Activated CD4-positive, CD25-positive, alpha-beta regulatory T cell treated with anti-CD3 and anti-CD28 coated beads, Interleukin-2, amount 50 U/mL, for 24 hours (primary cell): ENCODE results near the gene EXOC4.

ENCODE experiments used
- ATAC-seq, 2 donors: fragments of 150-1000 bp; cut with Tn5 transposase; one replicate each; pipeline ENCODE4 v1.10.0; 2021; ENCODE audit warnings: mild to moderate bottlenecking in 1 of 2, moderate library complexity in 1 of 2

EXOC4 gene

DNA sequence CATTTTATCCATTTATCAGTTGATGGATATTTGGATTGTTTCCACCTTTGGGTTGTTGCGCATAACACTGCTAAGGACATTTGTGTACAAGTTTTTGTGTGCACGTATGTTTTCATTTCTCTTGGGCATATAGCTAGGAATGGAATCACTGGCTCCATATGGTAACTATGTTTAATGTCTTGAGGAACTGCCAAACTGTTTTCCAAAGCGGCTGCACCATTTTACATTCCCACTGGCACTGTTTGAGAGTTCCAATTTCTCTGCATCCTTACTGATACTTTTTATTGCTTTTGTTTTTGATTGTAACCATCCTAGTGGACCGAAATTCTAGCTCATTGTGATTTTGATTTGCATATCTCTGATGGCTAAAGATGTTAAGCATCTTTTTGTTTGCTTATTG, 118.7 kb downstream of the EXOC4 start:
- ATAC-seq: no peak

DNA sequence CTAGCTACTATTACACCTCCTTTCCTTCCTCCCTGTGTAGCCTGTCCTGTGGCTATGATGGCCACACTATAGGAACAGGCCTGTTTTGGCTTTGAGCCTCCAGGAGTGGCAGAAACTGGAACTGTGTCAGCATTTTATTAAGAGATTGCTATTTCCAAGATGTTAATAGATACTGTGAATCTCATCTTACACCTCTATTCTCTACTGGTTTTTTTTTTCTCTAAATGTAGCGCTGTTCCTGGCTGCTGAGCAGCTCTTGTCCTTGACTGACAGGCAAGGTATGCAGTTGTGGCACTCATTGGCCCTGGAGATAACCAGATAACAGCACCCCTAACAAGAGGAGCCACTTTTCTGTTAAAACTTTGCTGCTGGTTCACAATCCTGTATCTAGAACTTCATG, 119.5 kb downstream of the EXOC4 start:
- ATAC-seq: no peak

DNA sequence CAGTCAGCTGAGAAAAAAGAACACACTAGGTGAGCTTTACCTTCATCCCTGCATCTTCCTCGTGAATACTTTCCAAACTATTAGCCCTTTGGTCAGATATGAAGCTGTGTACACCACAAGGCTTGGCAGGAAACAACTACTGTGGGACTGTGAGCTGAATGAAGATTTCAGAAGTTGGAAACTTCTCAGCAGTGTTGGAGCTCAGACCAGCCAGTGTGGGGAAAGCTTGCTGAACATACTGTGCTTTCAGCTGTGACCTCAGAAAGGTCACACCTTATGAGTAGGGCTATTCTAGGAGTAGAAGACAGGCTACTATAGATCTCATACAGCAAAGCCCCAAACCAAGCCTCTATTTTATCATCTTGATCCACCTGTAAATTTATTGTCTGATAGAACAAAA, 123.6 kb downstream of the EXOC4 start:
- no peak for ATAC-seq

DNA sequence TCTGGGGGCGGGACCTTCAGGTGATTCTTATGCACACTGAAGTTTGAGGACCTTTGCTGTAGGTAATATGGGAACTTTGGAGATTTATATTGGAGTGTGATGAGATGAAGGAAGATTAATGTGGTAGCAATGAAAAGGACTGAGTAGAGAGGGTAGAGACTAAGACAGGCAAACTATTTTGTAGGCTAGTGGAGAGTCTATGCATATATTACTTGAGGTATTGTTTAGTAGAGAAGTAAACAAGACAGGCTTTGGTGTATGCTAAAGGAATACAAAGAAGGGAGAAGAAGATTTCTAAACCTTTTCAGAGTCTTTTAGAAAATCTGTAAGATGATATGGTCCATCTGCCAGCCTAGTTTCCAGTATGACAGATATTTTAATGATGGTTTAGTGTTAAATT, 129.1 kb downstream of the EXOC4 start:
- ATAC-seq: no peak

DNA sequence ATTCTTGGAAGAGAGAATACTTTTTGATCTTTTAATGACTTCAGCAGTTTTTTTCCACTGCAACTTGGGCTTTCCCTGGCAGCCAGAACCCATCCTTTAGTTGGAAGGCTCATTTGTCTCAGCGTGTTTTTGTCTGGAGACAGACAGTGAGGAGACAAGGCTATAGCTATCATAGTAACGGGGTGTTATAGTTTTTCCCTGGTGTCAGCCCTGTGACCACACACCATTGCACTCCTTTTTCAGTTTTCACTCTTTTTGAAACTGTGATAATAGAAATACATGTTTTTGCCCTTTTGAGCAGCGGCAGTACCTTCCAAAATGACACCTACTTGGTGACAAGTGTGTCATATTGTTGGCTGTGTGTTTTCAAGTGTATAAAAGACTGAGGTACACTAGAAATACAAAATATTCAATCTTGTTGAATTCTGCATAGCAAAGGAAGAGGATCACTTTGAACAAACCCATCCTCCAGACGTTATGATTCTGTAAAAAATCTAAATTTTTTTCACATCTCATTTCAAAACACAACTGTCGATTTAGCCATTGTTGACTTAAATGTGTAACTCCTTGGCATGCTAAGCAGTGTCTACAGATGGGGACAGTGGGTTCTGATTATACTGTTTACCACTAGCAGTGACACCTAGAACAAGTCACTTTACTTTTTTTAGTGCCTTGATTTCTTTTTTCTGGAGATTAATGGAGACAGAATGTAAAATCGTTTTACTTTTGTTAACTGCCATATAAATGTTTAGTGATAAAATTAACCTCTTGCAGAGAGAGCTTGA, 130.1 kb downstream of the EXOC4 start:
- ATAC-seq: no peak

DNA sequence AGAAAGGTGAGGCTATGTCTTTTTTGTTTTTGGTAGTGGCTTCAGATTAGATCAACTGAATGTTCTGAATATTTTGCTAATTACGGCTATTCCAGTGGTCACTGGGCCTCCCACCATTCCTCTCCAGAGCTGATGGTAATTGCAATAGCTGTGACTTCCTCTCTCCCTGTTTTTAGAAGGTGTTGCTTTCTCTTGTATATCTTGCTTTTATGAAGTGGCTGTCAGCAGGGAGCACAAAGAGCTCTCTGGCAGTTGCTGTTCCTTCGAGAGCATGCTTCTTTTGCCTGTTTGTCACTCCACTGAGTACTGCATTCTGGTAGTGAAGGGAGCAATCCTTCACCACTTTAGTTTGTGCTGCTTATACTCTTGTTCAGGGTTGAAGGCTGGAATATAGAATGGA, 133.3 kb downstream of the EXOC4 start:
- ATAC-seq: no peak

DNA sequence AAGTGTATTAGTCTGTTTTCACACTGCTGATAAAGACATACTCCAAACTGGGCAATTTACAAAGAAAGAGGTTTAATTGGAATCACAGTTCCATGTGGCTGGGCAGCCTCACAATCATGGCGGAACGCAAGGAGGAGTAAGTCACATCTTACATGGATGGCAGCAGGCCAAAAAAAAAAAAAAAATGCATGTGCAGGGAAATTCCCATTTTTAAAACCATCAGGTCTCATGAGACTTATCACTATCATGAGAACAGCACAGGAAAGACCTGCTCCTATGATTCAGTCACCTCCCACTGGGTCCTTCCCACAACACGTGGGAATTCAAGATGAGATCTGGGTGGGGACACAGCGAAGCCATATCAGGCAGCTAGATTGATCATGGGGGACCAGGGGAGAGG, 136.8 kb downstream of the EXOC4 start:
- no peak for ATAC-seq

DNA sequence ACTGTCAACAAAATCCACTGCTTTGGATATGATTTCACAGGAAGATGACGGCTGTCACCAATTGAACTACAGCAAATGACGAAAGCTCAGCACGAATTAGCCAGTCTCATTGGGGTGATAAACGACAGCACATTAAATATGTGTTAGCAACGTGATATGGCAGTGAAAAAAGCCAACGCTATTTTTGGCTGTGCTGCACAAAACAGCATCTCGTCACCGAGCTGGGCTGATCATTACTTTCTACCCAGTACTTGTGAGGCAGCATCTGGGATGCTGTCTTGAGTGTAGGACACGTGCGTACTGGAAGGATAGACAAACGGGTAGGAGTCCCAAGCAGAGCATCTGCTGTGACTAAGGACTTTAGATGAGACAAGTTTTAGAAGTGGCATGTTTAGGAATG, 138.3 kb downstream of the EXOC4 start:
- ATAC-seq: no peak

DNA sequence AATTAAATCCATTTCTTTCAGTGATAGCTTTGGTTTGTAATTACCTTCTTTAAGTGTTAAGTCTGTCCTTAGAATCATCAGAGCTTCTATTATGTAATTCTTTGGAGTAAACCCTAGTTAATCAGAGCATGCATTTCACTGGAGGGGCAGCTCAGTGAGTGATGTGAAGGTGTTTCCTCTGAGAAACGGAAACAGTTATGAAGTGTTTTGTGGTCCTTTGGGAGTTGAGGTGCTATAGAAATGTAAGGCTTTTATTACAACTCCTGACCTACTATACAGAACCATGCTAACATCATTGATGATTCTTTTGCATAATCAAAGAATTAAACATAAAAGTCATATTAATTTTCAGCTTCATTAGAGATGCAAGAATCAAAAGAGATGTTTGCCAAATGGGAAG, 141.5 kb downstream of the EXOC4 start:
- ATAC-seq: no peak

DNA sequence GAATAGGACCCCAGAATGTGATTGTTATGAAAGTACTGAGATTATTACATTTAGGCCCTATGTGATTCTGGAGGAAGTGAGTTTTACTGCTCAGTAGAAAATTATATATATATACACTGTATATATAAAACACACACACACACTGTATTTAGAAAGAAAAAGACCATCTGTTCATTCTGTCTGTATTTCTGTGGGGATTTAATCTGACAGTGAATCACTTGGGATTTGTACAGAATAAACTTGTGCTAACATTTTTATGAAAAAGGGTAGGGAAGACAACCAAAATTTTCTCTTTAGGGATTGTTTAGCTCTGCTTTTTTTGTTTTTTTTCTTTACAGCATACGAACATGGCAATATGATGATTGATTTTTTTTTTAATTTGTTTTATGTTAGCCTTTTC, 142.7 kb downstream of the EXOC4 start:
- ATAC-seq: no peak

DNA sequence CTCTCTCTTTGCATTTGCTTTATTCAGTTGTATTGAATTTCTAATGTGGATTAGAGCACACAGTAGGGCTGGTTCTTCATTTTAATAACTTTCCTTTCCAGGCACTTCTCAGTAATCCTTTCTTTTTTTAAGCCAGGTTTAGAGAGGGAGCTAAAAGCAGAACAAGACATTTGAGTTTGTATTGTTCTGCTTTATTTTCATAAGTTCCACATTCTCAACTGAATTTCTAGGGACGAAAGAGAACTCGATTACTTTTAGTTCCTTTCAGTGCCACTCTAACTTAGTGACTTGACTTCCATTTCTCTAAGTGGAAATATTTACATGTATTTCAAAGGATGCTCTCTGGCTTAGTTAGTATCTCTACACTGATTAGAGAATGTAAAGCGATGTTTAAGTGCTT, 145.6 kb downstream of the EXOC4 start:
- no peak for ATAC-seq

DNA sequence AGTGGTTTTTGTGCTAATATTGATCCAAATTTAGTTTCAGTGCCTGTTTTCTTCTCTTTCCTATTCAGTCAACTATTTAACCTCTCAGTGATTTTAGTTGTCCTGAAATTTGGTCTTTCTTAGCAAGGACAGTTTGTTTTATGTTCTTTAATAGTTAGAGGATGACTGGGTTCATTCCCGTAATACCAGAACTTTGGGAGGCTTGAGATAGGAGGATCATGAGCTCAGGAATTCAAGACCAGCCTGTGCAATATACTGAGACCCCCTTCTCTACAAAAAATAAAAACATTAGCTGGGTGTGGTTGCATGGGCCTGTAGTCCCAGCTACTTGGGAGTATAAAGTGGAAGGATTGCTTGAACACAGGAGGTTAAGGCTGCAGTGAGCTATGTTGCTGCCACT, 148.3 kb downstream of the EXOC4 start:
- no peak for ATAC-seq

DNA sequence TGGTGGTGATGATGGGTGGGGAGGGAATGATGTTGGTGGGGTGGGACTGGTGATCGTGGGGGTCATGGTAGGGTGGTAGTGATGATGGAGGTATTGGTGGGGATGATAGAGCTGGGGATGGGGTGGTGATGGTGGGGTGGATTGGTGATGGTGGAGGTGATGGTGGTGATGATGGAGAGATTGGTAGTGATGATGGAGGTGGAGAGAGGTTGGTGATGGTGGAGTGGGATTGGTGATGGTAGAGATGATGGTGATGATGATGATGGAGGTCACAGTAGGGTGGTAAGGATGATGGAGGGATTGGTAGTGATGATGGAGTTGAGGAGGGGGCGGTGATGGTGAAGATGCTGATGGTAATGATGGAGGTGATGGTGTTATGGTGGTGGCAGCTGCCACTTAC, 155.3 kb downstream of the EXOC4 start:
- ATAC-seq: no peak

DNA sequence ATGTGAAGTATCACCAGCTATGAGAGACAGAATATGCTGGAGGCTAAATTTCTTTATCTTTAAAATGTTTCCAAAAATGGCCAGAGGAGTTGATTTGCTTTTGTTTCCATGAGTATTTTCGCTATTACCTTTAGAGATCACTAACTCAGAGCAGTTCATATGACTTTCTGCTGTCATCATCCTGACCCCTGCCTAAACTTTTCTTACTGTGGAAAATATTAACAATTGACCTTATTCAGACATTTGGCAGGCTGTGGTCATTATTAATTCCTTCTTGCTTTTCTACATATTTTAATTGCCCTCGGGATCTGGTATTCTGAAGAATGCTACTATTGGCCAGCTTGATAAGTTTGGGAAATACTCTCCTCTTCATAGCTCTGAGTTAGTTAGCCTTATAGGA, 156.5 kb downstream of the EXOC4 start:
- ATAC-seq: no peak

DNA sequence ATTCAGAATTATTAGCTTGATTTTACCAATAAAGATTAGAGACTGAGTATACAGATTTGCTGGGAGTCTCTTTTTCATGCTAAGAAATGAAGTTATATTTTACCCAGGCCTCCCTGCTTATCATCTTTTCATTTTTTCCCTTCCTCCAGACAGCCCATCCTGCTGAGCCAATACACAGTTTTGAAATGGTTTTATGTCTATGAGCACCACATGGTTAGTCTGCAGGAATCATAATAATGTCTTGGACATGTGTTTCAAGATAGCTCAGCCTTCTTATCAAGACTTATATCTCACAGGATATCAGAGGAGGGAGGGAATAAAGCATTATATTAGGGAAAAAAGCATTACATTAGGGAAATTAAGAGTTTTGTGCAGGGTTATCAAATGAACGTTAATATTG, 157.1 kb downstream of the EXOC4 start:
- ATAC-seq: no peak

DNA sequence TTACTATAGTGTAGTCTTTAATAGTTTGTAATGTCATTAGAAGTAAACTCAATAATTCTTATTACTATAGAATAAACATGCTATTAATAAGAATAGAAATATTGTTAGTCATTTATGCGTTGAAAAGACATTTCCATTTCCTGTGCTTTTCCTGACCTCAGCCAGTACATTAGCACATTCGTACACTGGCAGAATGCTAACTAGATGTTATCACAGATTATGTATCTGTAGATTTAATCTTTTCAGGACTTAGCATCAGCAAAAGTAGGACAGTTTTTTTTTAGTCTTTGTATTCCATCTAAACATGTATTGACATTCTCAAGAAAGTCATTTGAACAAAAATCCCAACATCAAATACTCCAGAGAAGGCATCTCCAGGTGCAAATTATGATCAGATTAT, 158.5 kb downstream of the EXOC4 start:
- no peak for ATAC-seq

DNA sequence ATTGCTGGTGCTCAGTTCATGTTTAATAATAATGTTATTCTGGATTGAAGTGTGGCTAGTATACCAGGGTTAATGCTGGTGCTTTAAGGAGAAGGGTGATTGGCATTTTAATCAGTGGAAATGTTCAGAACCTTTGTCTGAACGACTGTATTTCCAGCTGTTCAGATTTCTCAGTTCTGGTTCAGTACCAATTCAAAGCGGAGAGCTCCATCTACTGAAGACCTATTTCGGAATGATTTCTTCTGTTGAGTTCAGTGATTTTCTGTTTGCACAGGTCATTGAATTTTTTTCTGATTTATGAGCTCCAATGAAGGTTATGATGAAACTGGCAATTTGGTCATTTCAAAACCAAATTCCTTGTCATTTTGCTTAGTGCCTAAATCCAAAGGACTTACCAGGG, 160.1 kb downstream of the EXOC4 start:
- ATAC-seq: no peak

DNA sequence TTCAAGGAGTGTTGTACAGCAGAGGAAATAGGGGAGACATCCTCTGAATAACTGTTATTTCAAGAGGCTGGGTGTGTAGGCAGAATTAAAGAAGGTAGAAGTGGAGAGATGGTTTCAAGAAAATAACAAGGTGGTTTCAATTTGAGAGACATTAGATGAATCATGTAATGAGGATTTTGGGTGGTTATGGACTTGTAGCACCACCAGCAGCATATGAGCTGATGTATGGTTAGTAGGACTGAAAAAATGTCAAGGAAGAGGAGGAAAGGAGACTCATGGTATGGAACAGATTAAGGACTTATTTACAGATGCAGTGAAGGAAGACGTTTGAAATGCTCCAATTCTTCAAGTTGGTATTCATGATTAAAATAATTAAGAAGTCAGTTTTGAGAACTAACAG, 166.2 kb downstream of the EXOC4 start:
- no peak for ATAC-seq

DNA sequence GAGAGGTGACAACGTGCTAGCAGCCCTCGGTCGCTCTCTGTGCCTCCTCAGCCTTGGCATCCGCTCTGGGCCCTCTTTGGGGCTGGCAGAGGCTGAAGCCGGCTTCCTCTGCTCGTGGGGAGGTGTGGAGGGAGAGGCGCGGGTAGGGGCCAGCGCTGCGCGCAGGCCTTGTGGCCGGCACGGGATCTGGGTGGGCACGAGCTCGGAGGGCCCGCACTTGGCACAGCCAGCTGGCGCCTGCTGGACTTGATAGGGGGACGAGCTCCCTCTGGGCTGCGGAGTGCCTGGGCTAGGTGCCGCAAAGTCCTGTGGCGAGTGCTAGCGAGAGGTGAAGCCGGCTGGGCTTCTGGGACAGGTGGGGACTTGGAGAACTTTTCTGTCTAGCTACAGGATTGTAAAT, 170.7 kb downstream of the EXOC4 start:
- ATAC-seq: no peak

DNA sequence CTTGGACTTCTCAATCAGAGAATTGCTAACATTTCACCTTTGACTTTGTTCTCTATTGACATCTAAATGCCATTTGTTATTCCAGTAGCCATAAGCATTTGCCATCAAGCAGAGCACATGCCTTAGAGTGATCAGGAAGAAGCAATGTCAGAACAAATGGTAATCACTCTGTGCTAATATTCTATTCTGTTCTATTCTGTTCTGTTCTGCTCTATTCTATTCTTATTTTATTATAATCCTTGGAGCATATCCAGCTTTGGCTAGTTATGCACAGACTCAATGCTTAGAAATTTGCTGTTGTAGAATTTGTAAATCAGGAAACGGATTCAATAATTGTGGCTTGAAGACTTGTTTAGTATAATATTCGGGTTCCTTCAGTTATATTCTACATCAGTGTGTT, 175.4 kb downstream of the EXOC4 start:
- ATAC-seq: no peak

DNA sequence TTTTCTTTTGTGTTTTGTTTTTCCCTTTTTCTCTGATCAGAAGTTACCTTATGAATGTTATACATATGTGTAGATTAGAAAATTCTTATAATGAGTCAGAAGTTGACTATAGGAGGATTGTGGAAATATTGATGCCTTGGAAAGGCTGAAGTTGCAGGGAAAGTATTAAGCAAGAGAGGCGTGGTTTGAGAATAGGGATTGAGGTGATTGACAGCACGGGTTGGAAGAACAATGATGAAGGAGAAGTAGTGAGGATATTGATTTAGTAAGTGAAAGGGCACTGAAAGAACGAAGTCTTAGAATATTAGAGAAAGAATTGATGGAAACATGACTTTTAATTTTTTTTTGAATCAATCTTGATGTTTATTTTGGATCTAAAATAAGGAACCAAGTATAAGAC, 176.0 kb downstream of the EXOC4 start:
- ATAC-seq: no peak

DNA sequence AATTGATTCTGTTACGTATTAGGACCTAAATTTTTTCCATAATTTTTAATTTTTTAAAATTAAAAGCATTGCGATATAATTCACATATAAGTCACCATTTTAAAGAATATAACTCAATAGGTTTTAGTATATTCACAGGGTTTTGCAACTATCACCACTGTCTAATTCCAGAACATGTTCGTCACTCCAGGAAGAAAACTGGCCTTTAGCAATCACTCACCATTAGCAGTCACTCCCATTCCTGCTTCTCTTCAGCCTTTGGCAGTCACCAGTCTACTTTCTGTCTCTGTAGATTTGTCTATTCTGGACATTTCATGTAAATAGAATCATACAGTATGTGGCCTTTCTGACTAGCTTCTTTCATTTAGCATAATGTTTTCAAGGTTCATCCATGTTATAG, 176.5 kb downstream of the EXOC4 start:
- ATAC-seq: no peak

DNA sequence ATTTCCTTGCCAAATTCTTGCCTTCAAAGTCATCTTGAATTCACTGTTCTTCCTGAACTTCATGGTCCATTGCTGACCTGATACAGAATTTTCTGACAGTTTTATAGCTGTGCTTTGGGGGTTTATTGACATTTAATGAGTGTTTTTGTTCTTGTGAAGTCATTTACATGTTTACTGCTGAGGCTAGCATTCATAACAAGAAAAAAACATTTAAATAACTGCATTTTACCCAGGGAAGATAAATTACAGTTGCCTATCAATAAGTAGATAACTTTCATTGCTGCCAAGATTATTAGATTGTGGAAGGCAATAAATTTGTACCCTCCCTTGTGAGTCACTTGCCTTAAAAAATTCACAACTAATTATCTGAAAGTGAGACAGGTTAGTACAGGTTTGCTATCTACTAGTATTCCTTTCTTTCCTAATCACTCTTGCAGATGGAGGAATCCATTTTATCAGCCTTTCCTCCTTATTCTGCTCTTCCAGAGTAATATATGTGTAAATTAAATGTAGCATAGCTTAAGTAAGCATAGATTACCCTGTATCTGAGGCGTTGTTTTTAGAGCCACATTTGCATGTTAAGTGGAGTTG, 178.4 kb downstream of the EXOC4 start:
- no peak for ATAC-seq

DNA sequence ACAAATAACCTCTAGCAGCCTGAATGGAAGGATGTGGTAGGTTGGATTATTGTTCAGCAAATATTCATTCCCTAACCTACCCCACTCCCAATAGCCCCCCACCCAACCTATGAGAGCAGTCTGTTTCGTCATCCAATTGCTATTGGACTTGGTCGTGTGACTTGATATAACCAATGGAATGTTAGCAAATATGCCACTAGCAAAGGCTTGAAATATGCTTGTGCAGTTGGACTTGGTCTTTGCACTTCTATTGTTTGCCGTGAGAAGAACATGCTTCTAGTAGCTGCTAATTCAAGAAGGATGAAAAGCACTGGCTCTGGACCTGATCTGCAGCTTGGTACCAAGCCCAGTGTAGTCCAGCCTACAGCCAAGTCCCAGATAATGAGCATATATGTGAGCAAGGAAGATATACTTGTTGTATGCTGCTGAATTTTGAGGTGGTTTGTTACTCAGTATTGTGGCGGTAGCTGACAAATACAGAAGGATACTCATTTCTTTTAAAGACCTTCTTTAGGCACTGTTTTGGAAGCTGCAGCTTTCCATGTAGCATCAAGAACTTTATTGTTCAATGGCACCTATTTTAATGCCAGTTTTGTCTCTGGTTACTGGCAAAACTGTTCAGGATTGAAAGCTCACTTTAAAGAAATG, 180.4 kb downstream of the EXOC4 start:
- no peak for ATAC-seq
